Activated CD8-positive, alpha-beta T cell treated with anti-CD3 and anti-CD28 coated beads for 36 hours (primary cell): ENCODE measurements around the gene FAN1. TPM values are rescaled to one million over a fixed set of nuclear protein-coding genes. Genes with fewer than 3 reads are reported as not detected.

Source experiments
- ATAC-seq: fragments of 200-7000 bp; cut with Tn5 transposase; one replicate; pipeline ENCODE4 v1.10.0; 2021; ENCODE audit warnings: mild to moderate bottlenecking, moderate library complexity
- CTCF ChIA-PET: fragments of 350-600 bp; sonication (Branson Sonifier 250); formaldehyde crosslinking; loops from one replicate; lab custom pipeline; 2021; ENCODE audit warnings: antibody characterized with exemption; lab: Charles Lee
- POLR2A ChIA-PET: fragments of 350-600 bp; sonication (Branson Sonifier 250); formaldehyde crosslinking; loops from one replicate; lab custom pipeline; 2021; ENCODE audit warnings: antibody characterized with exemption; lab: Charles Lee
- DNase-seq: peaks from one replicate; pipeline ENCODE4 v3.0.0-alpha.2; 2020
- H3K27ac Mint-ChIP-seq: one replicate; pipeline ENCODE4 v1.8.0; 2021; ENCODE audit warnings: mild to moderate bottlenecking, mixed read lengths
- H3K27me3 Mint-ChIP-seq: one replicate; pipeline ENCODE4 v1.8.0; 2021; ENCODE audit warnings: mixed read lengths
- H3K36me3 Mint-ChIP-seq: one replicate; pipeline ENCODE4 v1.8.0; 2021; ENCODE audit warnings: low read depth, mixed read lengths
- H3K4me1 Mint-ChIP-seq: one replicate; pipeline ENCODE4 v1.8.0; 2021; ENCODE audit warnings: low read depth, mixed read lengths
- H3K4me3 Mint-ChIP-seq: one replicate; pipeline ENCODE4 v1.8.0; 2021; ENCODE audit warnings: mild to moderate bottlenecking, moderate library complexity, mixed read lengths
- H3K9me3 Mint-ChIP-seq: one replicate; pipeline ENCODE4 v1.8.0; 2021; ENCODE audit warnings: mixed read lengths
- CTCF ChIP-seq: fragments of 200-600 bp; IDR thresholded peaks from one replicate; pipeline ENCODE4 v1.8.0; 2022; ENCODE audit warnings: antibody characterized with exemption, mild to moderate bottlenecking
- intact Hi-C: fragments of 100-400 bp; cut with micrococcal nuclease; formaldehyde crosslinking; loops from one replicate; pipeline ENCODE4 v1.10.0; 2022
- total RNA-seq, 2 experiments: library from RNA; stranded (reverse); gene quantifications; one replicate each; pipeline ENCODE4 v1.2.3, GENCODE V29; 2021

Gene FAN1
- total RNA-seq, 2 experiments from 2014 or later, result 12.0 to 15.7 TPM

GRCh38 chr15:30992249-30992864, 88.6 kb downstream of the FAN1 start:
- ChIA-PET CTCF (interaction anchor here (0.7 to 1.0 kb wide), 4 partner anchors 10 to 137 kb away, joined by 3 to 4 read pairs (median 3); partner anchors contain the start of gene FAN1), POLR2A (interaction anchor here (0.7 to 2.5 kb wide), 8 partner anchors 9 to 89 kb away, joined by 3 to 12 read pairs (median 3); partner anchors contain the start of gene FAN1)
- DNase-seq (no peak), ATAC-seq (no peak)
- peak overlapping the region; percentile 80 for H3K27ac Mint-ChIP-seq
- no peak for TF ChIP-seq CTCF
- peaks cover 8% of the 10 kb centered on the region for H3K36me3 Mint-ChIP-seq
- no peaks in the 10 kb centered on the region for H3K27me3 Mint-ChIP-seq
- peaks cover 18% of the 10 kb centered on the region for H3K4me1 Mint-ChIP-seq
- intact Hi-C loops, result no loop called here
- no peaks in the 10 kb centered on the region for H3K9me3 Mint-ChIP-seq
- peak overlapping the region; percentile 84 for H3K4me3 Mint-ChIP-seq

Other genes starting within 250 kb of the FAN1 start
- gene MTMR10, start 87.7 kb downstream of the FAN1 start, total RNA-seq, result 10 to 100 TPM; 11.3 to 13.2 TPM
- gene TRPM1, start 197.8 kb downstream of the FAN1 start, total RNA-seq, result not detected